Peyer's patch (tissue), 4 donors: Measurements from ENCODE around the gene CCDC188.

Experiments
- CTCF ChIP-seq, 6 experiments: fragments of 450-650 bp in 4 of 6; fragments of 200-600 bp in 2 of 6; sonication (generic) in 1 of 6; IDR thresholded peaks; one replicate each; pipeline ENCODE4 v1.5.1; 2017 to 2019; ENCODE audit warnings: antibody characterized with exemption in 6 of 6, mild to moderate bottlenecking in 3 of 6, moderate library complexity in 1 of 6
- POLR2A ChIP-seq, 2 donors: fragments of 450-650 bp; IDR thresholded peaks; one replicate each; pipeline ENCODE4 v1.5.1; 2017; ENCODE audit warnings: antibody characterized with exemption in 2 of 2, mild to moderate bottlenecking in 2 of 2, moderate library complexity in 2 of 2

GRCh38 chr22:20186183-20186870 is 35.5 kb upstream of the CCDC188 start:
- TF ChIP-seq CTCF (IDR thresholded peaks at IDR 0.05) (no peak), POLR2A (IDR thresholded peaks at IDR 0.05) (no peak)
